ENCODE results near the gene MAPK11.

MAPK11 gene

GRCh38 chr22:50298937-50299784 is 29.0 kb upstream of the MAPK11 start:
- ATAC-seq = no peak
- TF ChIP-seq, protein P1, sequence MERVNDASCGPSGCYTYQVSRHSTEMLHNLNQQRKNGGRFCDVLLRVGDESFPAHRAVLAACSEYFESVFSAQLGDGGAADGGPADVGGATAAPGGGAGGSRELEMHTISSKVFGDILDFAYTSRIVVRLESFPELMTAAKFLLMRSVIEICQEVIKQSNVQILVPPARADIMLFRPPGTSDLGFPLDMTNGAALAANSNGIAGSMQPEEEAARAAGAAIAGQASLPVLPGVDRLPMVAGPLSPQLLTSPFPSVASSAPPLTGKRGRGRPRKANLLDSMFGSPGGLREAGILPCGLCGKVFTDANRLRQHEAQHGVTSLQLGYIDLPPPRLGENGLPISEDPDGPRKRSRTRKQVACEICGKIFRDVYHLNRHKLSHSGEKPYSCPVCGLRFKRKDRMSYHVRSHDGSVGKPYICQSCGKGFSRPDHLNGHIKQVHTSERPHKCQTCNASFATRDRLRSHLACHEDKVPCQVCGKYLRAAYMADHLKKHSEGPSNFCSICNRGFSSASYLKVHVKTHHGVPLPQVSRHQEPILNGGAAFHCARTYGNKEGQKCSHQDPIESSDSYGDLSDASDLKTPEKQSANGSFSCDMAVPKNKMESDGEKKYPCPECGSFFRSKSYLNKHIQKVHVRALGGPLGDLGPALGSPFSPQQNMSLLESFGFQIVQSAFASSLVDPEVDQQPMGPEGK (CRISPR knock-in tag; IDR thresholded peaks at IDR 0.05; ENCODE audit: borderline replicate concordance) = no peak
- TF ChIP-seq TSHZ2 (CRISPR knock-in tag; IDR thresholded peaks at IDR 0.05) = no peak
- TF ChIP-seq ZFP3 (CRISPR knock-in tag; IDR thresholded peaks at IDR 0.05) = no peak
- no peak for TF ChIP-seq SNAI2 (CRISPR knock-in tag; IDR thresholded peaks at IDR 0.05)
- TF ChIP-seq RARB (CRISPR knock-in tag; IDR thresholded peaks at IDR 0.05) = no peak
- TF ChIP-seq ZNF8 (CRISPR knock-in tag; IDR thresholded peaks at IDR 0.05) = no peak
- TF ChIP-seq ISL1 (CRISPR knock-in tag; IDR thresholded peaks at IDR 0.05) = no peak
- no peak for TF ChIP-seq CSRNP3 (CRISPR knock-in tag; IDR thresholded peaks at IDR 0.05)
- no peak for TF ChIP-seq BACH2 (CRISPR knock-in tag; IDR thresholded peaks at IDR 0.05; ENCODE audit: borderline replicate concordance)
- TF ChIP-seq PPARA (CRISPR knock-in tag; IDR thresholded peaks at IDR 0.05; ENCODE audit: borderline replicate concordance) = no peak
- TF ChIP-seq ZNF70 (CRISPR knock-in tag; IDR thresholded peaks at IDR 0.05) = no peak
- TF ChIP-seq TCF4 (CRISPR knock-in tag; IDR thresholded peaks at IDR 0.05; ENCODE audit: borderline replicate concordance) = no peak

GRCh38 chr22:50298266-50298637 is 28.1 kb upstream of the MAPK11 start:
- ATAC-seq = no peak
- TF ChIP-seq, protein P2, sequence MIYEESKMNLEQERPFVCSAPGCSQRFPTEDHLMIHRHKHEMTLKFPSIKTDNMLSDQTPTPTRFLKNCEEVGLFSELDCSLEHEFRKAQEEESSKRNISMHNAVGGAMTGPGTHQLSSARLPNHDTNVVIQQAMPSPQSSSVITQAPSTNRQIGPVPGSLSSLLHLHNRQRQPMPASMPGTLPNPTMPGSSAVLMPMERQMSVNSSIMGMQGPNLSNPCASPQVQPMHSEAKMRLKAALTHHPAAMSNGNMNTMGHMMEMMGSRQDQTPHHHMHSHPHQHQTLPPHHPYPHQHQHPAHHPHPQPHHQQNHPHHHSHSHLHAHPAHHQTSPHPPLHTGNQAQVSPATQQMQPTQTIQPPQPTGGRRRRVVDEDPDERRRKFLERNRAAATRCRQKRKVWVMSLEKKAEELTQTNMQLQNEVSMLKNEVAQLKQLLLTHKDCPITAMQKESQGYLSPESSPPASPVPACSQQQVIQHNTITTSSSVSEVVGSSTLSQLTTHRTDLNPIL (CRISPR knock-in tag; IDR thresholded peaks at IDR 0.05; ENCODE audit: low read depth) = no peak
- TF ChIP-seq ISL1 (CRISPR knock-in tag; IDR thresholded peaks at IDR 0.05) = no peak
- TF ChIP-seq OSR1 (CRISPR knock-in tag; IDR thresholded peaks at IDR 0.05) = no peak
- no peak for TF ChIP-seq SNAI2 (CRISPR knock-in tag; IDR thresholded peaks at IDR 0.05)
- no peak for TF ChIP-seq RARB (CRISPR knock-in tag; IDR thresholded peaks at IDR 0.05)
- no peak for TF ChIP-seq ESRRG (CRISPR knock-in tag; IDR thresholded peaks at IDR 0.05)
- no peak for TF ChIP-seq TCF4 (CRISPR knock-in tag; IDR thresholded peaks at IDR 0.05; ENCODE audit: borderline replicate concordance)
- TF ChIP-seq TOX (CRISPR knock-in tag; IDR thresholded peaks at IDR 0.05; ENCODE audit: borderline replicate concordance) = no peak
- TF ChIP-seq CSDC2 (CRISPR knock-in tag; IDR thresholded peaks at IDR 0.05) = no peak
- no peak for TF ChIP-seq ZNF565 (CRISPR knock-in tag; conservative IDR thresholded peaks at IDR 0.05; ENCODE audit: low read depth)
- TF ChIP-seq TSHZ2 (CRISPR knock-in tag; IDR thresholded peaks at IDR 0.05) = no peak
- TF ChIP-seq ZNF70 (CRISPR knock-in tag; IDR thresholded peaks at IDR 0.05) = no peak

All from SK-N-SH treated with all-trans-retinoic acid at 6 μM for 48 hours (cell line).